Measurements from ENCODE around the gene RAB3GAP2. TPM values are rescaled to one million over a fixed set of nuclear protein-coding genes. Genes with fewer than 3 reads are reported as not detected.

The RAB3GAP2 gene
- total and polyA plus RNA-seq, 10 of the 15 experiments (the other 5 are each of a cell fraction or from before 2014, with no cell fraction given), result 11.9 to 51.1 (median 24.4) TPM

DNA sequence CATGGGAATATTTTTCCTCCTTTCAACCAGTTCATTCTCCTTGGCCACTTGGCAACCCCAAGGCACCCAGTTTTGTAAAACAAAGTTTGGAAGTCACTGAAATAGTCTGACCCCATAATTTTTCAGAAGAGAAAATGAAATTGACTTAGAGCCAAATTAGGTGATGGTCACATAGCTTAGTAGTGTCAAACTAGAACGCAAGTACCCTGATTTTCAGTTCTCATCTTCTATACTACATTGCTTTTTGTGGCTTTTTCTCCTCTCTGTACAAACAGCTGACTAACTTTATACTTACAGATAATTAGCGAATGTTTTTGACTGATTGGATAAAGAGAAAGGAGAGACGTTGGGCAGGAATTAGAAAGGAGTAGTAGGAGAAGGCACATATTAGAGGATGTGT lies 145.2 kb downstream of the RAB3GAP2 start:
- ATAC-seq, result no peak
- no peaks in the 10 kb centered on the region for H3K27me3 ChIP-seq (replicated peaks in 1 of 2; ENCODE audit: control insufficient read depth in 2 of 2, insufficient read depth in 2 of 2, low read length in 1 of 2)
- H3K9me3 ChIP-seq (replicated peaks; ENCODE audit: control insufficient read depth, insufficient read depth, low read length), result peaks cover 2% of the 10 kb centered on the region; the same call in 1 of the 3 replicates
- 87% methylated on average over 3 of the region's 3 CpGs for WGBS (ENCODE audit: insufficient coverage, insufficient replicate concordance, low lambda C conversion rate, missing lambda C conversion rate)
- no peak overlapping the region for H3K4me3 ChIP-seq
- no peak overlapping the region for H2AFZ ChIP-seq (ENCODE audit: control insufficient read depth, low read depth, low read length)
- H3K79me2 ChIP-seq (ENCODE audit: control insufficient read depth, insufficient read depth, low read length), result no peaks in the 10 kb centered on the region
- peaks cover 1 to 7% of the 10 kb centered on the region in 2 experiments; a peak in 2 of 4 replicates for H3K36me3 ChIP-seq (ENCODE audit: control insufficient read depth in 2 of 2, insufficient read depth in 2 of 2, low read length in 1 of 2)
- ChIA-PET RAD21 (ENCODE audit: unreplicated experiment) (interaction anchor here (0.7 kb wide), 1 partner anchor 11 kb away, joined by 3 read pairs; no protein-coding TSS in a partner anchor), POLR2A (no interaction called here), SMC1A (ENCODE audit: uncharacterized antibody, unreplicated experiment) (no interaction called here), CTCF (no interaction called here)
- H3K9ac ChIP-seq (ENCODE audit: control insufficient read depth, insufficient read depth, low read length), result no peak overlapping the region
- no TSS peak for BruUV-seq (replicated peaks)
- in situ Hi-C loops (cut with MboI) (no loop called here), intact Hi-C loops (cut with micrococcal nuclease; ENCODE audit: unreplicated experiment) (no loop called here)
- no peak overlapping the region for H3K27ac ChIP-seq (ENCODE audit: control insufficient read depth, insufficient read depth)
- FAIRE-seq, result no peak
- no peaks in the 10 kb centered on the region for H4K20me1 ChIP-seq (ENCODE audit: control insufficient read depth, insufficient read depth)
- H3K4me1 ChIP-seq (ENCODE audit: control insufficient read depth, insufficient read depth, low read length), result no peaks in the 10 kb centered on the region
- no peak overlapping the region for H3K4me2 ChIP-seq (ENCODE audit: control insufficient read depth, insufficient read depth)
- DNase-seq (ENCODE audit: low read depth, low spot score), result no peak
- no peak for TF ChIP-seq ATF3 (IDR thresholded peaks at IDR 0.05; ENCODE audit: borderline replicate concordance, extremely low read depth, low read depth, low read length)
- no peak for TF ChIP-seq MXI1 (IDR thresholded peaks at IDR 0.05; ENCODE audit: low read depth, low read length)
- no peak for TF ChIP-seq ATF7 (IDR thresholded peaks at IDR 0.05; ENCODE audit: low read depth)
- TF ChIP-seq CREM (IDR thresholded peaks at IDR 0.05; ENCODE audit: low read depth), result no peak
- no peak for TF ChIP-seq HDAC6 (IDR thresholded peaks at IDR 0.05; ENCODE audit: unreplicated experiment)
- TF ChIP-seq IRF3 (IDR thresholded peaks at IDR 0.05), result no peak
- TF ChIP-seq, protein P1, sequence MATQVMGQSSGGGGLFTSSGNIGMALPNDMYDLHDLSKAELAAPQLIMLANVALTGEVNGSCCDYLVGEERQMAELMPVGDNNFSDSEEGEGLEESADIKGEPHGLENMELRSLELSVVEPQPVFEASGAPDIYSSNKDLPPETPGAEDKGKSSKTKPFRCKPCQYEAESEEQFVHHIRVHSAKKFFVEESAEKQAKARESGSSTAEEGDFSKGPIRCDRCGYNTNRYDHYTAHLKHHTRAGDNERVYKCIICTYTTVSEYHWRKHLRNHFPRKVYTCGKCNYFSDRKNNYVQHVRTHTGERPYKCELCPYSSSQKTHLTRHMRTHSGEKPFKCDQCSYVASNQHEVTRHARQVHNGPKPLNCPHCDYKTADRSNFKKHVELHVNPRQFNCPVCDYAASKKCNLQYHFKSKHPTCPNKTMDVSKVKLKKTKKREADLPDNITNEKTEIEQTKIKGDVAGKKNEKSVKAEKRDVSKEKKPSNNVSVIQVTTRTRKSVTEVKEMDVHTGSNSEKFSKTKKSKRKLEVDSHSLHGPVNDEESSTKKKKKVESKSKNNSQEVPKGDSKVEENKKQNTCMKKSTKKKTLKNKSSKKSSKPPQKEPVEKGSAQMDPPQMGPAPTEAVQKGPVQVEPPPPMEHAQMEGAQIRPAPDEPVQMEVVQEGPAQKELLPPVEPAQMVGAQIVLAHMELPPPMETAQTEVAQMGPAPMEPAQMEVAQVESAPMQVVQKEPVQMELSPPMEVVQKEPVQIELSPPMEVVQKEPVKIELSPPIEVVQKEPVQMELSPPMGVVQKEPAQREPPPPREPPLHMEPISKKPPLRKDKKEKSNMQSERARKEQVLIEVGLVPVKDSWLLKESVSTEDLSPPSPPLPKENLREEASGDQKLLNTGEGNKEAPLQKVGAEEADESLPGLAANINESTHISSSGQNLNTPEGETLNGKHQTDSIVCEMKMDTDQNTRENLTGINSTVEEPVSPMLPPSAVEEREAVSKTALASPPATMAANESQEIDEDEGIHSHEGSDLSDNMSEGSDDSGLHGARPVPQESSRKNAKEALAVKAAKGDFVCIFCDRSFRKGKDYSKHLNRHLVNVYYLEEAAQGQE (IDR thresholded peaks at IDR 0.05; ENCODE audit: low read depth, low read length), result no peak
- TF ChIP-seq, protein P2, sequence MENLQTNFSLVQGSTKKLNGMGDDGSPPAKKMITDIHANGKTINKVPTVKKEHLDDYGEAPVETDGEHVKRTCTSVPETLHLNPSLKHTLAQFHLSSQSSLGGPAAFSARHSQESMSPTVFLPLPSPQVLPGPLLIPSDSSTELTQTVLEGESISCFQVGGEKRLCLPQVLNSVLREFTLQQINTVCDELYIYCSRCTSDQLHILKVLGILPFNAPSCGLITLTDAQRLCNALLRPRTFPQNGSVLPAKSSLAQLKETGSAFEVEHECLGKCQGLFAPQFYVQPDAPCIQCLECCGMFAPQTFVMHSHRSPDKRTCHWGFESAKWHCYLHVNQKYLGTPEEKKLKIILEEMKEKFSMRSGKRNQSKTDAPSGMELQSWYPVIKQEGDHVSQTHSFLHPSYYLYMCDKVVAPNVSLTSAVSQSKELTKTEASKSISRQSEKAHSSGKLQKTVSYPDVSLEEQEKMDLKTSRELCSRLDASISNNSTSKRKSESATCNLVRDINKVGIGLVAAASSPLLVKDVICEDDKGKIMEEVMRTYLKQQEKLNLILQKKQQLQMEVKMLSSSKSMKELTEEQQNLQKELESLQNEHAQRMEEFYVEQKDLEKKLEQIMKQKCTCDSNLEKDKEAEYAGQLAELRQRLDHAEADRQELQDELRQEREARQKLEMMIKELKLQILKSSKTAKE (IDR thresholded peaks at IDR 0.05; ENCODE audit: low read depth, poor library complexity, severe bottlenecking), result no peak
- no peak for TF ChIP-seq STAT1 (conservative IDR thresholded peaks at IDR 0.05)
- TF ChIP-seq, protein P3, sequence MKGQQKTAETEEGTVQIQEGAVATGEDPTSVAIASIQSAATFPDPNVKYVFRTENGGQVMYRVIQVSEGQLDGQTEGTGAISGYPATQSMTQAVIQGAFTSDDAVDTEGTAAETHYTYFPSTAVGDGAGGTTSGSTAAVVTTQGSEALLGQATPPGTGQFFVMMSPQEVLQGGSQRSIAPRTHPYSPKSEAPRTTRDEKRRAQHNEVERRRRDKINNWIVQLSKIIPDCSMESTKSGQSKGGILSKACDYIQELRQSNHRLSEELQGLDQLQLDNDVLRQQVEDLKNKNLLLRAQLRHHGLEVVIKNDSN (IDR thresholded peaks at IDR 0.05; ENCODE audit: borderline replicate concordance, extremely low read length, insufficient read depth, low read depth, low read length), result no peak
- no peak for TF ChIP-seq WRNIP1 (IDR thresholded peaks at IDR 0.05; ENCODE audit: borderline replicate concordance, low read depth, low read length)
- TF ChIP-seq MYB (IDR thresholded peaks at IDR 0.05; ENCODE audit: borderline replicate concordance, low read depth, low read length), result no peak
- no peak for TF ChIP-seq CBFB (IDR thresholded peaks at IDR 0.05; ENCODE audit: low read depth)
- no peak for TF ChIP-seq ESRRA (IDR thresholded peaks at IDR 0.05; ENCODE audit: low read length)
- no peak for TF ChIP-seq USF2 (IDR thresholded peaks at IDR 0.05; ENCODE audit: borderline replicate concordance, low read depth, low read length)
- TF ChIP-seq HDGF (IDR thresholded peaks at IDR 0.05), result no peak
